HUES64 (cell line): Measurements from ENCODE around the gene FABP7.

Experiments
- H3K27ac ChIP-seq: 2 replicates; pipeline ENCODE4 v1.7.0; 2013; ENCODE audit warnings: low read depth, low read length, inconsistent platforms
- H3K27me3 ChIP-seq: 2 replicates; pipeline ENCODE4 v1.6.1; 2013; ENCODE audit warnings: mild to moderate bottlenecking, low read length; ENCODE audit not compliant: insufficient read depth
- H3K36me3 ChIP-seq: 2 replicates; pipeline ENCODE4 v1.6.1; 2013; ENCODE audit warnings: mild to moderate bottlenecking, low read length; ENCODE audit not compliant: insufficient read depth
- H3K4me1 ChIP-seq: 2 replicates; pipeline ENCODE4 v1.6.1; 2013; ENCODE audit warnings: mild to moderate bottlenecking, low read length, moderate library complexity; ENCODE audit not compliant: insufficient read depth
- H3K4me3 ChIP-seq: 2 replicates; pipeline ENCODE4 v1.5.1; 2013; ENCODE audit warnings: mild to moderate bottlenecking, low read length, moderate library complexity
- H3K9ac ChIP-seq: 2 replicates; pipeline ENCODE4 v1.6.1; 2013; ENCODE audit warnings: mild to moderate bottlenecking, low read depth, low read length
- H3K9me3 ChIP-seq: 2 replicates; pipeline ENCODE4 v1.6.1; 2013; ENCODE audit warnings: low read depth, low read length; ENCODE audit not compliant: insufficient read depth
- WGBS: fragments of 150-250, 120-280 bp; methylation state at CpG from one replicate; pipeline ENCODE4 v1.1.7; 2013; ENCODE audit warnings: missing lambda C conversion rate; 5-methylcytosine and 5-hydroxymethylcytosine counted together

Gene FABP7

DNA sequence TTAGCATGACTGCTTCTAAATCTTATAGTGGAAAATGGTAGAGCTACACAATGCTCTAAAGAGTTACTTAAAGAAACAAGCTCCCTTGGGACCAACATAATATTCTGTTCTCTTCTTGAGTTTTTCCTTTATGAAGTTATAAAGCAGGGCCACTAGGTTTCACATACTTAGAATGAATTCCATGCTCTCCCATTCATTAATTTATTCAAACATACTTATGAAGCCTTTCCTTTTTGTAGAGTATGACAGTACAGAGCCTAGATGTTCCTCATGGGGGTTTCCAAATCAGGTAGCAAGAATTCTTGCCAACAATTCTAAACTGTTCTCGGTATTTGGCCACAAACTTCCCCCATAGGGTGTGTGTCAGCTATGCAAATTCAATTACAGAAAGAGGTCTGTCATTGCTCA is 20.6 kb upstream of the FABP7 start:
- Histone ChIP-seq H3K4me1 (peaks cover 5% of the 10 kb centered on the region), H3K4me3 (no peak overlapping the region), H3K36me3 (no peaks in the 10 kb centered on the region), H3K9me3 (no peaks in the 10 kb centered on the region), H3K9ac (no peak overlapping the region), H3K27me3 (peaks cover 50% of the 10 kb centered on the region), H3K27ac (no peak overlapping the region)
- 89% methylated on average over 1 of the region's 1 CpG for WGBS

DNA sequence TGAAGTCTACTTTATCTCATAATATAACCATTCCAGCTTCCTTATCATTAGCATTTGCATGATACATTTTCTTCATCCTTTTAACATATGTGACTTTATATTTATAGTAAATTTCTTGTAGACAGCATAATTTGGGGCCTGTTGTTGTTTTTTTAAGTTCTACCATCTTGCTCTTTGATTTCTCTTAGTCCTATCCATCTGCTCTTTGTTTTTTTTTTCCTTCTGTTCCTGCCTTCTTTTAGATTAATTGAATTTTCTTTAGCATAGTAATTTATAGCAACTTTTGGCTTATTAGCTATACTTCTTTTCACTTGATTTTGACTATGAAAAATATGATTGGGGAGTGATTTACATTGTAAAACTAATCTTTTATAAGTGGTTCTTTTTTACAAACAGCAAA is 19.2 kb upstream of the FABP7 start:
- no peaks in the 10 kb centered on the region for H3K9me3 ChIP-seq
- H3K27me3 ChIP-seq: peaks cover 37% of the 10 kb centered on the region

DNA sequence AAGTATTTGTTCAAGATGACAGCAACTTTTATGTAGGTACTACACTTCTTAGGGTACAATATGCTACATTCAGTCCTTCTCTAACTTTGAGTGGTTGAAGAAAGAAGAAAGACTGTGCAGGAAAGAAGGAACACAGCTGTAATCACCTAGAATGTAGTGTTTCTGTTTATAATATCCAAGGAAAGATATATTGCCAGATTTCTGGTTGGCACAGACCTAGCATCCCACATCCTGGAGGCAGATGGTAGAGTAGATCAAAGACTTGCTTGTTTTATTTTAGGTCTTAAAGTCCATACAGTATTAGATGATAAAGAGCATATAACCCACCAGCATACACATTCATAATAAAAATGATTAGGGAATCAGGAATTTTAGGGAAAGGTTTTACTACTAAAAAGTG is 13.3 kb upstream of the FABP7 start:
- H3K4me3 ChIP-seq: no peak overlapping the region
- H3K36me3 ChIP-seq: no peaks in the 10 kb centered on the region
- H3K27me3 ChIP-seq: no peaks in the 10 kb centered on the region
- H3K9me3 ChIP-seq: no peaks in the 10 kb centered on the region
- no peak overlapping the region for H3K9ac ChIP-seq
- no peak overlapping the region for H3K27ac ChIP-seq
- H3K4me1 ChIP-seq: no peaks in the 10 kb centered on the region

More for the DNA sequence above, 19.2 kb upstream of the FABP7 start:
- no peaks in the 10 kb centered on the region for H3K36me3 ChIP-seq
- peaks cover 5% of the 10 kb centered on the region for H3K4me1 ChIP-seq
- no peak overlapping the region for H3K27ac ChIP-seq
- no peak overlapping the region for H3K4me3 ChIP-seq
- H3K9ac ChIP-seq: no peak overlapping the region

DNA sequence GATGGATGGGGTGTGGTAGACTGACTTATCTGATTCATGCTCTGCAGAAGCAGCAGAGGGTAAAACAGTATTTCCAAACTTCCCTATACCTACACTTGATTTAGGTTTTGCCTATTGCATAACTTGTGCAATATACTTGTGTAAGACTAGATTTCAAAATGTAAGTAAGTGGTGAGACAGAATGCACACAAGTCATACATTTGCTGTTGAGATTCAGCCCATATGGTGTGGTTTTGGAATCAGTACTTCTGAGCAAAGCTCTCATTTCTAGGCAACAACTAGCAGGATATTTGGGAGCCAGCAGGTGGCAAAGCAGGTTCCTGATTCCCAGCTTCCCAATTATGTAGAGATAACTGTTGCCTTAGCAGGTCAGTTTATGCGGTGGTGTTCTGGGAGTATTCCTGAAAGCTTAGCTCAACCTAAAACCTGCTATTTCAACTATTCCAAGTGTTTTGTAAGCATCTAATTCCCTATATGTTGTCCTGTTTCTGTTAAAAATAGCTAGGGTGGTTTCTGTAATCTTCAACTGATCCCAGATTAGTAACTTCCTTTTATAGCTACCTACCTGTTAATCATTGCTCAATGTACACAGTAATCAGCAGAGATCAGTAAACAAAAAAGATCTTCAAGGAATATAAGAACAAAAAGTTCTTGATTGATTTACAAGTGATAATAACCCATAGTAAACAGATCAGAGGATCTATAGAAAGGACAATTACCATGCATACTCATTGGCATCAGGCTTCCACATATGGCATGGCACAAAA is 8.5 kb upstream of the FABP7 start:
- no peaks in the 10 kb centered on the region for H3K27me3 ChIP-seq
- H3K27ac ChIP-seq: no peak overlapping the region
- no peak overlapping the region for H3K4me3 ChIP-seq
- H3K9ac ChIP-seq: no peak overlapping the region
- no peaks in the 10 kb centered on the region for H3K36me3 ChIP-seq
- WGBS: no CpG with 5 or more reads among the region's 1 CpG
- no peaks in the 10 kb centered on the region for H3K9me3 ChIP-seq
- H3K4me1 ChIP-seq: no peaks in the 10 kb centered on the region

DNA sequence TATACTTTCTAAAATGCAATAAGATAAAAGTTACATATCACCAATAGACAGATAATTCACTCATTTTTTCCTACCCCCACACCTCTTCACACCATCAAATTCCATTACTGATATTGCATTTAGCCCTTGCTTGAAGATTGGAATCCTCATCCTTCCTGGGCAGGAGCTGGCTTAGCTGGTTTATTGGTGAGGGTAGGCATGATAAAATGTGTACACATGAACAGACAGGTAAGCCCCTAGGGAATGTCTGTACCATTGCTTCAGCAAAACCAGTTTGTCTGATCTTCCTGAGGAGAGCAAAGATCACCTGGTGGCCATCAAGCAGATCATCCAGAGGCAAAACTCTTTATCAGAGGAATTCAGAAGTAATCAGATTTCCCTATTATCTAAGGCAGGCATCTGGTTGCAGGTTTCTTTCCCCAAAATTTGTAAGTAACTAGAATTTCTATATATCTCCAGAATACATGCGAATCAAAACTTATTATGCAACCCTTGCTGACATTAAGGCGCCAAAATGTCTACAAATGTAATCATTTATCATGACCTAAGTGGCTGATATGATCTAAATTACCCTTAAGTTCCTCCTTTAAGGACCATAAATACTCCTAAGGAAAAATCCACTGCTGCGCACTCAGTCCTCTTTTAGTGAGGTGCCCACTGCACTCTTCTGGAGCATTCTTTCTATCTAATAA is 6.6 kb upstream of the FABP7 start:
- Histone ChIP-seq H3K9ac (no peak overlapping the region), H3K4me1 (peaks cover under 1% of the 10 kb centered on the region; the same call in 1 of the 2 replicates), H3K27ac (no peak overlapping the region), H3K9me3 (no peaks in the 10 kb centered on the region), H3K4me3 (no peak overlapping the region), H3K36me3 (no peaks in the 10 kb centered on the region), H3K27me3 (no peaks in the 10 kb centered on the region)
- WGBS: 93% methylated on average over 3 of the region's 3 CpGs

DNA sequence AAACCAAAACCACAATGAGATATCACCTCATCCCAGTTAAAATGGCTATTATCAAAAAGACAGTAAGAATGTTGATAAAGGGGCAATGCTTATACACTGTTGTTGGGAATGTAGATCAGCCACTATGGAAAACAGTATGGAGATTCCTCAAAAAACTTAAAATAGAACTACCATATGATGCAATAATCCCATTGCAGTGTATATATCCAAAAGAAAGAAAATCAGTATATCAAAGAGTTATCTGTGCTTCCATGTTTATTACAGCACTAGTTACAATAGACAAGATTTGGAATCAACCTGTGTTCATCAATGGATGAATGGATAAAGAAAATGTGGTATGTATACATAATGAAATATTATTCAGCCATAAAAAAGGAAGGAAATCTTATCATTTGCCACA is 3.5 kb upstream of the FABP7 start:
- Histone ChIP-seq H3K27ac (no peak overlapping the region), H3K4me1 (peaks cover 27% of the 10 kb centered on the region), H3K9ac (no peak overlapping the region), H3K4me3 (no peak overlapping the region), H3K27me3 (no peaks in the 10 kb centered on the region), H3K36me3 (no peaks in the 10 kb centered on the region), H3K9me3 (no peaks in the 10 kb centered on the region)

DNA sequence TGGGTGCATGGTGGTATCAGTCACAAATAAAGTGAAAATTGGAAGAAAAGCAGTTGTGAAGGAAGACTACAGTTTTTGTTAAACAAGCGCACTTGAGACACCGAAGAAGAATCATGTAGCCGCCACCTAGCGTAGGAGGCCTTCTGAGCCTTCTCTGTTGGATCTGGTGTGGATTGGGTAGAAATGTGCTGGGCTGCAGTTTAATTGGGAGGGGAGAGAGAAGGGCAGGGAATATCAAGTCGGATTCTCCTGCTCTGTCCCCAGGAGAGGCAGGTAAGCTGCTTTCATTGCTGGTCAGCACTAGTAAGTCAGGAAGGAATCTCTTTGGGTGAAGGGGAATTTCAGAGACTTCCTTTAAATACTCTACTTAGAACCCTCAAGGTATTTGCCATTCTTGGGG is 1.2 kb upstream of the FABP7 start:
- 88% methylated on average over 5 of the region's 5 CpGs for WGBS
- H3K27me3 ChIP-seq: no peaks in the 10 kb centered on the region

DNA sequence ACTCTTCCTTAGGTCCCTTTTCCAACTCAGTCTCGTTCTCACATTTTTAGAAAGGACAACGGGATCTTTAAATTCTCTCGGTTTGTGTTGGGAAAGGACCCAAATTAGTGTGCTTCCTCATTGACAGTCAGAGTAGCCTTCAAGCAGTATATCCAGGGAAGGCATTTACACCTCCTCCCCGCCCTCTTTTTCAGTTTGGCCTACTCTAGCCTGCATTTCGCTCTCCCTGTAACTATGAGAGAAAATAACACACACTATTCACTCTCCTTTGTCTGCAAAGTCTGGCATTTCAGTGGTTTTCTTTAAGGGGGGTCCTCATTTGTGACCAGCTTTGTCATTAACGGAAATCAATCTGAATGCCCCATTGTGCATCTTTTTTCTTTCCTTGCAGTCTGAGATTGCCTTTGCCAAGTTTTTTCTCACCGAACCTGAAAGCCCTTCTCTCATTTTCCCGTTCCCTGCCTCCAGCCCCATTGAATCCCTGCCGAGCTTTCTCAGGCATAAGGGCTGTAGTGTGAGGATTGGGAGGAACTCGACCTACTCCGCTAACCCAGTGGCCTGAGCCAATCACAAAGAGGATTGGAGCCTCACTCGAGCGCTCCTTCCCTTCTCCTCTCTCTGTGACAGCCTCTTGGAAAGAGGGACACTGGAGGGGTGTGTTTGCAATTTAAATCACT is 393 bp upstream of the FABP7 start:
- Histone ChIP-seq H3K9ac (no peak overlapping the region; the same call in 1 of the 2 replicates), H3K4me1 (peaks cover 27% of the 10 kb centered on the region), H3K9me3 (no peaks in the 10 kb centered on the region), H3K27ac (peak overlapping the region; percentile 16; the same call in 1 of the 2 replicates), H3K36me3 (no peaks in the 10 kb centered on the region), H3K4me3 (peak overlapping the region; percentile 22), H3K27me3 (no peaks in the 10 kb centered on the region)
- WGBS: 35% methylated on average over 7 of the region's 13 CpGs

More for the DNA sequence above, 1.2 kb upstream of the FABP7 start:
- Histone ChIP-seq H3K36me3 (no peaks in the 10 kb centered on the region), H3K9ac (no peak overlapping the region), H3K9me3 (no peaks in the 10 kb centered on the region), H3K27ac (no peak overlapping the region), H3K4me1 (peaks cover 27% of the 10 kb centered on the region), H3K4me3 (no peak overlapping the region)

DNA sequence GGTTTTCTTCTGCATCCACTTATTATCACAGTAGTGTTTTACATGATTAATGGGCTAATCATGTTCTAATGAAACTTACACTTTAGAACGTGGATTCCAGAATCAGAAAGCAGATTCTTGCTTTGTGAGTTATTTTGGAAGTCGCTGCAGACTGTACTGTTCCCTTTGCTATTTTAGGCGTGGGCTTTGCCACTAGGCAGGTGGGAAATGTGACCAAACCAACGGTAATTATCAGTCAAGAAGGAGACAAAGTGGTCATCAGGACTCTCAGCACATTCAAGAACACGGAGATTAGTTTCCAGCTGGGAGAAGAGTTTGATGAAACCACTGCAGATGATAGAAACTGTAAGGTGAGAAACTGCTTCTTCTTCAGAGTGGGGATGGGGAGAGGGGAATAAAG is 598 bp downstream of the FABP7 start:
- Histone ChIP-seq H3K9me3 (no peaks in the 10 kb centered on the region), H3K9ac (no peak overlapping the region), H3K27me3 (no peaks in the 10 kb centered on the region), H3K4me1 (peaks cover 27% of the 10 kb centered on the region), H3K27ac (no peak overlapping the region), H3K36me3 (no peaks in the 10 kb centered on the region), H3K4me3 (peak overlapping the region; percentile 22; the same call in 1 of the 2 replicates)
- 50% methylated on average over 5 of the region's 5 CpGs for WGBS

DNA sequence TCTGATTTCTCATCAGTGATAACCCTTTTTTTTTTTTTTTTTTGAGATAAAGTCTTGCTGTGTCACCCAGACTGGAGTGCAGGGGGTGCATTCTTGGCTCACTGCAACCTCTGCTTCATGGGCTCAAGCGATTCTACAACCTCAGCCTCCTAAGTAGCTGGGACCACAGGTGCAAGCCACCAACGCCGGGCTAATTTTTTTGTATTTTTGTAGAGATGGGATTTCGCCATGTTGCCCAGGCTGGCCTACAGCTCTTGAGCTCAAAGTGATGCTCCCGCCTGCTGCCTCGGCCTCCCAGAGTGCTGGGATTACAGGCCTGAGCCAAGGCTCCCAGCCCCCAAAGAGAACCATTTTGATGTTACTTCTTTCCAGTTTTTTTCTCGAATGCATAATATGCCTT is 2.2 kb downstream of the FABP7 start:
- Histone ChIP-seq H3K9ac (no peak overlapping the region), H3K9me3 (no peaks in the 10 kb centered on the region), H3K4me1 (peaks cover 27% of the 10 kb centered on the region), H3K36me3 (no peaks in the 10 kb centered on the region), H3K4me3 (no peak overlapping the region), H3K27ac (no peak overlapping the region), H3K27me3 (peaks cover 4% of the 10 kb centered on the region; the same call in 1 of the 2 replicates)
- WGBS: 93% methylated on average over 6 of the region's 7 CpGs

DNA sequence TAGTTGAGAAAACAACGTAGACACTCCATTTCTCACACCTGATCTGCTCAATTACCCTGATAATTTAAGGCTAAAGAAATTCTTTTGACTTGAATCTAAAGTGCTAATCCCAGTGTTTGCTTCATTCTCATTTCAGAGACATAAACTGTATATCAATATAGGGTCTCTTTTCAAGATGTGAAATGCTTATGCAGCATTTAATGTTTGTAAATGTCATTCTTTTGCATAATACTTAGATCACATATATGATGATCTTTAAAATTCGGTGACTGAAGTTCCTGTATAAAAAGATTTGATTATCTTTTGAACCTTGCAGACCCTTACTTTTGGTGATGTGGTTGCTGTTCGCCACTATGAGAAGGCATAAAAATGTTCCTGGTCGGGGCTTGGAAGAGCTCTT is 3.9 kb downstream of the FABP7 start:
- no peak overlapping the region for H3K27ac ChIP-seq
- H3K27me3 ChIP-seq: peaks cover 20% of the 10 kb centered on the region
- no peak overlapping the region for H3K9ac ChIP-seq
- no peaks in the 10 kb centered on the region for H3K9me3 ChIP-seq
- H3K4me3 ChIP-seq: no peak overlapping the region
- H3K4me1 ChIP-seq: peaks cover 27% of the 10 kb centered on the region
- H3K36me3 ChIP-seq: no peaks in the 10 kb centered on the region
- WGBS: 84% methylated on average over 4 of the region's 4 CpGs
